GM21786 (cell line): ENCODE data around the gene COA5.

Source experiments
- ATAC-seq: cut with Tn5 transposase; IDR thresholded peaks from one replicate; pipeline ENCODE4 v1.9.1; 2021; ENCODE audit not compliant: unreplicated experiment

COA5 gene

GRCh38 chr2:98608116-98608961 is at the start of gene COA5, which contains the start of gene UNC50:
TSS of gene COA5 (minus strand) at chr2:98608512. CDS start at chr2:98608405, 107 bp downstream.
TSS of gene UNC50 (plus strand) at chr2:98608589. CDS start at chr2:98609760, 1,171 bp downstream.
- ATAC-seq, result peak; percentile 82

GRCh38 chr2:98656800-98657199 is 48.5 kb upstream of the COA5 start:
- ATAC-seq, result no peak

GRCh38 chr2:98654699-98655495 is 46.6 kb upstream of the COA5 start:
- ATAC-seq, result no peak

- ATAC-seq, result no peak
Observed at GRCh38 chr2:98650998-98651397, 42.7 kb upstream of the COA5 start.

GRCh38 chr2:98649992-98650375 is 41.7 kb upstream of the COA5 start:
- no peak for ATAC-seq

- ATAC-seq, result peak; percentile 56
Observed at GRCh38 chr2:98649135-98649991, 41.1 kb upstream of the COA5 start.

- no peak for ATAC-seq
Observed at GRCh38 chr2:98648451-98648850, 40.1 kb upstream of the COA5 start.

GRCh38 chr2:98647636-98648035 is 39.3 kb upstream of the COA5 start:
- no peak for ATAC-seq

GRCh38 chr2:98643496-98644100 is 35.3 kb upstream of the COA5 start:
- ATAC-seq, result no peak

GRCh38 chr2:98637401-98638147 is 29.3 kb upstream of the COA5 start:
- peak; percentile 77 for ATAC-seq

- ATAC-seq, result no peak
Observed at GRCh38 chr2:98634406-98635092, 26.2 kb upstream of the COA5 start.

GRCh38 chr2:98632351-98632750 is 24.0 kb upstream of the COA5 start:
- no peak for ATAC-seq

- no peak for ATAC-seq
Observed at GRCh38 chr2:98623657-98624056, 15.3 kb upstream of the COA5 start.

- no peak for ATAC-seq
Observed at GRCh38 chr2:98617149-98617548, 8.8 kb upstream of the COA5 start.

GRCh38 chr2:98615481-98615880 is 7.2 kb upstream of the COA5 start:
- no peak for ATAC-seq

GRCh38 chr2:98614024-98614739 is 5.9 kb upstream of the COA5 start:
- ATAC-seq, result no peak

- ATAC-seq, result no peak
Observed at GRCh38 chr2:98608962-98609604, 771 bp upstream of the COA5 start.

GRCh38 chr2:98607741-98608115 is 584 bp downstream of the COA5 start:
- ATAC-seq, result no peak
